Measurements from ENCODE around the gene NLGN3.

NLGN3 gene

GRCh38 chrX:71217298-71217697 lies 72.7 kb downstream of the NLGN3 start:
- no peak for DNase-seq (ENCODE audit: extremely low read depth, low read depth)
- no peak for TF ChIP-seq CTCF (IDR thresholded peaks at IDR 0.05; ENCODE audit: low read depth, low read length, missing control alignments)
- H3K4me3 ChIP-seq (replicated peaks; ENCODE audit: low read depth, low read length) = no peak overlapping the region
